ENCODE data around the gene MDM2. TPM values are rescaled to one million over a fixed set of nuclear protein-coding genes. Genes with fewer than 3 reads are reported as not detected.

Gene MDM2
- total and polyA plus RNA-seq, 2 of the 13 experiments (the other 11 are each of a cell fraction or from before 2014, with no cell fraction given): 29.3 to 314 TPM

DNA sequence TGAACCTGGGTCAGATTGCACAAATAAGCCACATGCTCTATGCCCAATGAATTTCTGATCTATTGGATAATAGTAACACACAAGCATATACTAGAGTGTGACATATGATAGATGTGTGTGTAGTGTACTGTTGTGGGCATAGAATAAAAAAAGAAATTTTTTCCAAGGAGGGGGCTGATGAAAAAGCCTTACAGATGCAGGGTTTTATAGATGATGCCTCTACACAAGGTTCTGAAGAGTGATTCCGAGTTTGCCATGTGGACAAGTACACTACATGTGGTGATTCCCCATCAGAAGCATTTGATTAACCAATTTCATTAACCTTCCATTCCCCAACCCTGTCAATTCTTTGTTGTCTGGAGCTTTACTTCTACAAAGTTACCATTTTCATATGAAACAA lies 79.7 kb downstream of the MDM2 start:
- no peak overlapping the region for H2AFZ ChIP-seq (ENCODE audit: low read length)
- TF ChIP-seq, protein P1, sequence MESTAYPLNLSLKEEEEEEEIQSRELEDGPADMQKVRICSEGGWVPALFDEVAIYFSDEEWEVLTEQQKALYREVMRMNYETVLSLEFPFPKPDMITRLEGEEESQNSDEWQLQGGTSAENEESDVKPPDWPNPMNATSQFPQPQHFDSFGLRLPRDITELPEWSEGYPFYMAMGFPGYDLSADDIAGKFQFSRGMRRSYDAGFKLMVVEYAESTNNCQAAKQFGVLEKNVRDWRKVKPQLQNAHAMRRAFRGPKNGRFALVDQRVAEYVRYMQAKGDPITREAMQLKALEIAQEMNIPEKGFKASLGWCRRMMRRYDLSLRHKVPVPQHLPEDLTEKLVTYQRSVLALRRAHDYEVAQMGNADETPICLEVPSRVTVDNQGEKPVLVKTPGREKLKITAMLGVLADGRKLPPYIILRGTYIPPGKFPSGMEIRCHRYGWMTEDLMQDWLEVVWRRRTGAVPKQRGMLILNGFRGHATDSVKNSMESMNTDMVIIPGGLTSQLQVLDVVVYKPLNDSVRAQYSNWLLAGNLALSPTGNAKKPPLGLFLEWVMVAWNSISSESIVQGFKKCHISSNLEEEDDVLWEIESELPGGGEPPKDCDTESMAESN (CRISPR knock-in tag; conservative IDR thresholded peaks at IDR 0.05): no peak
- TF ChIP-seq KDM1A (CRISPR knock-in tag; IDR thresholded peaks at IDR 0.05) (no peak), ZNF841 (CRISPR knock-in tag; IDR thresholded peaks at IDR 0.05; ENCODE audit: borderline replicate concordance) (no peak), ZBTB1 (CRISPR knock-in tag; IDR thresholded peaks at IDR 0.05; ENCODE audit: borderline replicate concordance) (no peak), ZNF816 (CRISPR knock-in tag; IDR thresholded peaks at IDR 0.05; ENCODE audit: borderline replicate concordance) (no peak), KDM2A (CRISPR knock-in tag; IDR thresholded peaks at IDR 0.05; ENCODE audit: borderline replicate concordance, low read depth) (no peak), ZFP36L2 (CRISPR knock-in tag; IDR thresholded peaks at IDR 0.05) (no peak), NFE2L1 (CRISPR knock-in tag; IDR thresholded peaks at IDR 0.05; ENCODE audit: borderline replicate concordance) (no peak), ZNF367 (CRISPR knock-in tag; IDR thresholded peaks at IDR 0.05; ENCODE audit: borderline replicate concordance) (no peak), JARID2 (CRISPR knock-in tag; IDR thresholded peaks at IDR 0.05; ENCODE audit: insufficient replicate concordance) (no peak), SIN3A (IDR thresholded peaks at IDR 0.05; ENCODE audit: borderline replicate concordance, low read depth, low read length) (no peak), NCOA1 (CRISPR knock-in tag; IDR thresholded peaks at IDR 0.05) (no peak)
- TF ChIP-seq, protein P2, sequence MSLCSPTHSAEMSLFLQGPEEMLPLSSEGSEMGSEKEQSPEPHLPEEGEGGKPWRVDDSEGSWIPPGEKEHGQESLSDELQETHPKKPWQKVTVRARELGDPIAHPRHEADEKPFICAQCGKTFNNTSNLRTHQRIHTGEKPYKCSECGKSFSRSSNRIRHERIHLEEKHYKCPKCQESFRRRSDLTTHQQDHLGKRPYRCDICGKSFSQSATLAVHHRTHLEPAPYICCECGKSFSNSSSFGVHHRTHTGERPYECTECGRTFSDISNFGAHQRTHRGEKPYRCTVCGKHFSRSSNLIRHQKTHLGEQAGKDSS (CRISPR knock-in tag; IDR thresholded peaks at IDR 0.05; ENCODE audit: borderline replicate concordance, low read depth): no peak
- TF ChIP-seq, protein P3, sequence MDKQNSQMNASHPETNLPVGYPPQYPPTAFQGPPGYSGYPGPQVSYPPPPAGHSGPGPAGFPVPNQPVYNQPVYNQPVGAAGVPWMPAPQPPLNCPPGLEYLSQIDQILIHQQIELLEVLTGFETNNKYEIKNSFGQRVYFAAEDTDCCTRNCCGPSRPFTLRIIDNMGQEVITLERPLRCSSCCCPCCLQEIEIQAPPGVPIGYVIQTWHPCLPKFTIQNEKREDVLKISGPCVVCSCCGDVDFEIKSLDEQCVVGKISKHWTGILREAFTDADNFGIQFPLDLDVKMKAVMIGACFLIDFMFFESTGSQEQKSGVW (CRISPR knock-in tag; IDR thresholded peaks at IDR 0.05; ENCODE audit: borderline replicate concordance): no peak
- H3K9me3 ChIP-seq (ENCODE audit: low read length): no peaks in the 10 kb centered on the region
- H3K27ac ChIP-seq (ENCODE audit: extremely low read length, insufficient read depth, low read length): no peak overlapping the region
- no peak for ATAC-seq
- H3K4me1 ChIP-seq (ENCODE audit: insufficient read depth, low read length): peaks cover 6% of the 10 kb centered on the region
- H3K79me2 ChIP-seq (ENCODE audit: insufficient read depth, low read length): no peaks in the 10 kb centered on the region
- H3K4me3 ChIP-seq (replicated peaks in 1 of 3; ENCODE audit: insufficient read depth in 1 of 3, low read depth in 2 of 3, low read length in 3 of 3): no peak overlapping the region
- POLR2A ChIA-PET: no interaction called here
- no peak for DNase-seq (ENCODE audit: low spot score)
- no peak overlapping the region for H3K4me2 ChIP-seq (ENCODE audit: low read depth, low read length)
- H3K9ac ChIP-seq (ENCODE audit: insufficient read depth, low read depth, low read length): no peak overlapping the region
- in situ Hi-C loops (cut with HindIII; ENCODE audit: extremely low pct_ligation_motif_present, low pct_unique_long_range_greater_than_20kb): no loop called here
- CTCF ChIA-PET (ENCODE audit: low intra/inter-chr PET ratio, low total read pairs): no interaction called here
- WGBS (ENCODE audit: low lambda C conversion rate): 6% methylated on average over 1 of the region's 1 CpG
- BruUV-seq (replicated peaks): no TSS peak
- FAIRE-seq: no peak
- no peaks in the 10 kb centered on the region for H4K20me1 ChIP-seq (ENCODE audit: insufficient read depth, low read length)
- no peaks in the 10 kb centered on the region for H3K36me3 ChIP-seq (replicated peaks in 1 of 2; ENCODE audit: control insufficient read depth in 1 of 2, insufficient read depth in 2 of 2, low read length in 2 of 2)
- no peaks in the 10 kb centered on the region for H3K27me3 ChIP-seq (ENCODE audit: control insufficient read depth in 1 of 2, insufficient read depth in 2 of 2, low read length in 2 of 2)
- intact Hi-C loops (cut with micrococcal nuclease; ENCODE audit: unreplicated experiment): no loop called here

All from HepG2 (cell line).